Transverse colon (tissue), 4 donors: ENCODE results near the gene LPIN2.

Experiments
- CTCF ChIP-seq, 5 experiments: fragments of 200-600 bp in 3 of 5; fragments of 450-650 bp in 2 of 5; sonication (generic) in 3 of 5; IDR thresholded peaks; 1 replicate in 2 of 5; 2 replicates in 3 of 5; pipeline ENCODE4 v1.5.1; 2016 to 2017; ENCODE audit warnings: antibody characterized with exemption in 5 of 5, inconsistent platforms in 3 of 5, mild to moderate bottlenecking in 2 of 5, moderate library complexity in 1 of 5
- EP300 ChIP-seq: sonication (generic); formaldehyde crosslinking; IDR thresholded peaks from one replicate; pipeline ENCODE4 v1.6.1; 2017; ENCODE audit warnings: antibody characterized with exemption, low read depth
- POLR2A ChIP-seq: fragments of 450-650 bp; IDR thresholded peaks from one replicate; pipeline ENCODE4 v1.6.1; 2016; ENCODE audit warnings: antibody characterized with exemption, mild to moderate bottlenecking, moderate library complexity
- POLR2AphosphoS5 ChIP-seq, 3 donors: sonication (generic); formaldehyde crosslinking; IDR thresholded peaks; one replicate each; pipeline ENCODE4 v1.6.1; 2016; ENCODE audit warnings: antibody characterized with exemption in 3 of 3

GRCh38 chr18:2978208-2978607, 34.7 kb downstream of the LPIN2 start:
- TF ChIP-seq POLR2A (no peak), CTCF (IDR thresholded peaks at IDR 0.05) (no peak), EP300 (no peak), POLR2AphosphoS5 (IDR thresholded peaks at IDR 0.05) (no peak)
